ENCODE measurements around the gene GALK1.
A peak's percentile ranks its signal among the peaks of the same experiment; 100 is the strongest.
"Not testable (repeated sequence)": the region's sequence is repeated elsewhere in the genome, so short reads cannot be mapped to it uniquely, and the experiment has no call there.

GALK1 gene

DNA sequence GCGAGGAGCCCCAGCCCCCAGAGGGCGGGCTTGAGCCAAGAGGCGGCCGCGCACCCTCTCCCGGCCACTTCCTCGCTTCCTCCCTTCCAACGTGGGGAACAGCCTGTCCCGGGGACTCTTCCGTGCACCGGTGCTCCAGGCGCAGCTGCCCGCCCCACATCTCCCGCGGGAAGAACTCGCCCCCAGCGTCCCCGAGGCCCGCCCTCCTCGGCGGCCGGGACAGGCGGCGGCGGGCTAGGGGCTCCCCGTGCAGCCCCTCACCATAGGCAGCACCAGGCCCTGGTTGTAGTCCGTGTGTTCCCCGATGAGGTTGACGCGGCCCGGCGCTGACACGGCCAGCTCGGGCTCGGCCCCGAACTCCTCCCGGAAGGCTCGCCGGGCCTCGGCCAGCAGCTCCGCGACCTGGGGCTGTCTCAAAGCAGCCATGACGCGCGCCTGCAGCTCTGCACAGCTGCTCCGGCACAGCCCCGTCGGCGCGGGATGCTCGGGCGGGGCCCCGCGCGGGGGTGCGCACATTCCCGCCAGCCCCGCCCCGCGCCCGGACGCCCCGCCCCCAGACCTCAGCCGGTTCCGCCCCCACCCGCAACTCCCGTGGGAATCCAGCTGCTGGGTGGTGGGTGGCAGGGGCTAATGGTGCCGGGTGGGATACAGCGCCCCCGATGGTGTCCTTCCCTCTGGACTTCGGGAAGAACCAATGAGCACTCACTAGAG lies at the start of gene GALK1:
Gene GALK1 (minus strand): TSS at position 482 of the 711 bp plus-strand sequence. CDS start 56 bp downstream, at position 426.
- peak; percentile 57 to 61 for DNase-seq (ENCODE audit: low read depth in 2 of 2)

DNA sequence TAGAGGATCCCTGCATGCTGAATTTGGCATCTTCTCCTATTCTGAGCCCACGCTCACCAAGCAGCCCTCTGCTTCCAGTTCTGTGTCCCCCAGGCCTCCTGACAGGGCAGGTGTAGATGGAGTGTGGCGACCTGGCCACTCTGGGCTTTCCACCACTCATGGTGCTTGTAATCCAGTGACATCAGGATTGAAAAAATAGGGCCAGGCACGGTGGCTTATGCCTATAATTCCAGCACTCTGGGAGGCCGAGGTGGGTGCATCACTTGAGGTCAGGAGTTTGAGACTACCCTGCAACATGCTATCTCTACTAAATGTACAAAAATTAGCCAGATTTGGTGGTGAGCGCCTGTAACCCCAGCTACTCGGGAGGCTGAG lies 49.0 kb upstream of the GALK1 start:
- DNase-seq (ENCODE audit: low read depth in 2 of 2), result no peak

DNA sequence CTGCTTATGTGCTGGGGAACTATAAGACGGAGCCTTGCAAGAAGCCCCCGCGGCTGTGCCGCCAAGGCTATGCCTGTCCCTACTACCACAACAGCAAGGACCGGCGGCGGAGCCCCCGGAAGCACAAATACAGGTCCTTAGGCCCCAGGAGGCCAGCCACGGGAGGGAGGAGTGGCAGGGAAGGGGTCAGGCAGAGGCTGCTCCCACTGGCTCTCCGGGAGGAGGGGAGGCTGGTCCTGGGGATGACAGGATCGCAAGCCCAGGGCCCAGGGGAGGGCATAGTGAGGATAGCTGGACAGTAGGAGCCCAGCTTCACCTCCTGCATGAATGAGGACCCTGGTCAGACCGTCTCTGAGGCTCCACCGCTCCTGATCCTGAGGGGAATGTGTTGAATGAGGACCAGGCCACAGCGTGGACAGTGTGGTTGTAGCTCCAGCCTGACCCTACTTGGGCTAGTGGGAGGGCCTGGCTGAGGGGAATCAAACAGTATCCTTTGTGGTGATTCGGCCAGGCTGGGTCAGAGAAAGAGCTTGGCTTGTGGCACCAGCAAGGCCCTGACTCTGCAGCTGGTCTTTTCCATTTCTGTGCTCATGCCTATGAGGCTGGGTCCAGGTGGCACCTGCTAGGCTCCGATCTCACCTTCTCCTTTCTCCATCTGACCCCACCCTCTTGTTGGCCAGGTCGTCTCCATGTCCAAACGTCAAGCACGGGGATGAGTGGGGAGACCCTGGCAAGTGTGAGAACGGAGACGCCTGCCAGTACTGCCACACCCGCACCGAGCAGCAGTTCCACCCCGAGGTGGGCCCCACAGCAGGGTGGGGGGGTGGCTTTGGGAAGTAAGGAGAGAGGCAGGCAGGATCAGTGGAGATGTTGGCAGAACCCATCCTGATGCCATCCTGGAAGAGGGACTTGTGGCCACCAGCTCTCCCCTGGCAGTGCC lies 48.4 kb upstream of the GALK1 start:
- DNase-seq (ENCODE audit: low read depth in 2 of 2), result no peak

- no peak for DNase-seq (ENCODE audit: low read depth in 2 of 2)
Measured at GRCh38 chr17:75812096-75813013, 47.4 kb upstream of the GALK1 start.

DNA sequence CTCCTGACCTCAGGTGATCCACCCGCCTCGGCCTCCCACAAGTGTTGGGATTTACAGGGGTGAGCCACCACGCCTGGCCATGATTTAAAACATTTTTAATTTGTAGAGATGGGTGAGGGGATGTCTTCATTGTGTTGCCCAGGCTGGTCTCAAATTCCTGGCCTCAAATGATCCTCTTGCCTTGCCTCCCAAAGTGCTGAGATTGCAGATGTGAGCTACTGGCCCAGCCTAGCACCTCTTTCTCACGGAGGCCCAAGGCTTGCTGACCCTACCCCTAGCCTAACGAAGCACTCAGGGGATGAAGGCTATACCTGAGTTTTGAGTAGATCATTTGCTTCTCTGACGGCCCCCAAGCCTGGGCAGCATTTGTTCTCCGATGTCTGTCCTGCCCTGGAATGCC lies 46.2 kb upstream of the GALK1 start:
- DNase-seq (ENCODE audit: low read depth in 2 of 2), result no peak

DNA sequence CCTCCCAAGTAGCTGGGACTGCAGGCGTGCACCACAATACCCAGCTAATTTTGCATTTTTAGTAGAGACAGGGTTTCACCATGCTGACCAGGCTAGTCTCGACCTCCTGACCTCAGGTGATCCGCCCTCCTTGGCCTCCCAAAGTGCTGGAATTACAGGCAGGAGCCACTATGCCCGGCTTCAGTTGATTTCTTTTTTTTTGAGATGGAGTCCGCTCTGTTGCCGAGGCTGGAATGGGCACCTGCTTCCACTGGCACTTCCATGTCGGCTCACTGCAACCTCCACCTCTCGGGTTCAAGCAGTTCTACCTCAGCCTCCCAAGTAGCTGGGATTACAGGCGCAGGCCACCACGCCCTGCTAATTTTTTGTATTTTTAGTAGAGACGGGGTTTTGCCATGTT lies 45.8 kb upstream of the GALK1 start:
- not testable (repeated sequence) for DNase-seq (ENCODE audit: low read depth in 2 of 2)

DNA sequence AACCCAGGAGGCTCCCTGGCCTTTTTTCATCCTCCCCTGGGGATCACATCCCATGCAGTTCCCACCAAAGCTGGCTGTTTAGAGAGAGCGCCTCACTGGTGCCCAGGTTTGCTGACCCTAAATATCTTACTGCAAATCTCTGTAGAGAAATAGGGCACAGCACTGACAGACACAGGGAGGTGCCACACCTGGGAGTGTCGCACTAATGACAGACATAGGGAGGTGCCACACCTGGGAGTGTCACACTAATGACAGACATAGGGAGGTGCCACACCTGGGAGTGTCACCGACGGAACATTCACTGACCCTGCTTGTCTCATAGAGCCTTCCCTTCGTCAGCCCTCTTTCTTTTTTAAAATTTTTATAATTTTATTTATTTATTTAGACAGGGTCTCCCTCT lies 45.2 kb upstream of the GALK1 start:
- no peak for DNase-seq (ENCODE audit: low read depth in 2 of 2)

- DNase-seq (ENCODE audit: low read depth in 2 of 2), result no peak
Measured at GRCh38 chr17:75809631-75810111, 44.7 kb upstream of the GALK1 start.

DNA sequence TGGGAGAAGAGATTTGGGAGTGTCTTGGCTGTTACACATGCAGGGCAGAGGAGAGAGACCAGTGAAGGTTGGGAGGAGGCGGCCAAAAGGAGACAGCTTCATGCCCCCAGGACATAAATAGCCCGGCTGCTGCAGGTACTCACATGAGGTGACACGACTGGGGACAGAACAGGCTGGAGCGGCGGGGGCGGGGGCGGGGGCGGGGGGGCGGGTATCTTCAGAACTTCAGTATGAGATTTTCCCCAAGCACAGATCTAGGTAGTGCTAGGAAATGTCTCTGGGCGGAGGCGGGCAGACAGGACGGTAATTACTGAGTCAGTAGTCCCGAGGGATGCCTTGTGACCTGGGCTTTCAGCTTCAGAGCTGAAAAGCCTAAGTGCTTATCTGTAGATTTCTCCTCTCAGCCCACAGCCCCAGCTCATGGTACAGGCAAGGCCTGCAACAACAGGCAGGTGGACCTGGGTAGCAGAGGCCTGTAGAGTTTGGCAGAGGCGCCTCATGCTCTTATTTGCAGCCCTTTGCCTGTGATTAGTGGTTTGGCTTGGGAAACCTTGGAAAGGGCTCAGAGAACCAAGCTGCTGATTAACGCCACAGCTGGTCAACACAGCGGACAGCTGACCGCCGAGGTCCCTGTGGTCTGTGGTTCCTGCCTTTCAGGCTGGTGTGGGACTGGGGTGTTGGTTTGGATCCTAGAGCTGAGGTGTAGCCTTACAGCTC lies 44.1 kb upstream of the GALK1 start:
- DNase-seq (ENCODE audit: low read depth in 2 of 2), result no peak

GRCh38 chr17:75808549-75808904 lies 43.5 kb upstream of the GALK1 start:
- DNase-seq (ENCODE audit: low read depth in 2 of 2), result no peak

DNA sequence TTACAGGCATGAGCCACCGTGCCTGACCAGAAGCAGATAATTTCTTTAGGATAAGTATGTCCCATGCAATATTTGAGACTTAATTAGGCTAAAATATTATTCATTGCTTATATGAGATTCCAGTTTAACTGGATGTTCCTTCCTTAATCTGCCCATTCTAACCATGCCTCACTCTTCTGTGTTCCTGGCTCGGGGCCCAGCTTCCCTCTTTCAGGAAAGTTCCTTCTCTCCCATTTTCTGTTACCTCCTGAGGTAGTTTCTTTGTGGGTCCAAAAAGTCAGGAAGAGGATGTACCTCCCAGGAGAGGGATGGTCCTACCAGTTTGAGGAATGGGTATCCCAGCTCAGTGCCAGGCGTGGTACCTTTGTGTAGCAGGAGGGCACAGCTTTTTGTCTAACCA lies 42.9 kb upstream of the GALK1 start:
- DNase-seq (ENCODE audit: low read depth in 2 of 2), result no peak

GRCh38 chr17:75806822-75807500 lies 42.0 kb upstream of the GALK1 start:
- no peak for DNase-seq (ENCODE audit: low read depth in 2 of 2)

GRCh38 chr17:75803883-75804282 lies 38.9 kb upstream of the GALK1 start:
- no peak for DNase-seq (ENCODE audit: low read depth in 2 of 2)

DNA sequence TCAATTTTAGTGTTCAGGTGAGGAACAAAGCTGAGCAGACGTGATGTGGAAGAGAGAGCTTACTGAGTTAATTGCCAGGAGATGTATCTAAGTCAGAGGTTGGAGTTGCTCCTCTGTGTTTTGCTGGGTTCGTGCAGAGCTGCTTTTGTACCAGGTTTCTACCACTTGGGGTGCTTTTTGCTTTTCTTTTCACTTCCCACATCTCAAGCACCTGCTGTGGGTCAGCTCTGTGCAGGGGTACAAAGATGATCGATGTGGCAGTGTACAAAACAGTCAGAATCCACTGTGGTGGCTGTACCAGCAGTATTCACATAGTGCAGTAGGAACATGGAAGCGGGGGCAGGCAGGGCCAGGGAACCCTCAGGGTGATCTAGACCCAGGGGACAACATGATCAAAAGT lies 34.4 kb upstream of the GALK1 start:
- DNase-seq (ENCODE audit: low read depth in 2 of 2), result no peak

GRCh38 chr17:75795820-75796607 lies 31.0 kb upstream of the GALK1 start:
- no peak for DNase-seq (ENCODE audit: low read depth in 2 of 2)

GRCh38 chr17:75793460-75793859 lies 28.5 kb upstream of the GALK1 start:
- no peak for DNase-seq (ENCODE audit: low read depth in 2 of 2)

- no peak for DNase-seq (ENCODE audit: low read depth in 2 of 2)
Measured at GRCh38 chr17:75791254-75791653, 26.3 kb upstream of the GALK1 start.

DNA sequence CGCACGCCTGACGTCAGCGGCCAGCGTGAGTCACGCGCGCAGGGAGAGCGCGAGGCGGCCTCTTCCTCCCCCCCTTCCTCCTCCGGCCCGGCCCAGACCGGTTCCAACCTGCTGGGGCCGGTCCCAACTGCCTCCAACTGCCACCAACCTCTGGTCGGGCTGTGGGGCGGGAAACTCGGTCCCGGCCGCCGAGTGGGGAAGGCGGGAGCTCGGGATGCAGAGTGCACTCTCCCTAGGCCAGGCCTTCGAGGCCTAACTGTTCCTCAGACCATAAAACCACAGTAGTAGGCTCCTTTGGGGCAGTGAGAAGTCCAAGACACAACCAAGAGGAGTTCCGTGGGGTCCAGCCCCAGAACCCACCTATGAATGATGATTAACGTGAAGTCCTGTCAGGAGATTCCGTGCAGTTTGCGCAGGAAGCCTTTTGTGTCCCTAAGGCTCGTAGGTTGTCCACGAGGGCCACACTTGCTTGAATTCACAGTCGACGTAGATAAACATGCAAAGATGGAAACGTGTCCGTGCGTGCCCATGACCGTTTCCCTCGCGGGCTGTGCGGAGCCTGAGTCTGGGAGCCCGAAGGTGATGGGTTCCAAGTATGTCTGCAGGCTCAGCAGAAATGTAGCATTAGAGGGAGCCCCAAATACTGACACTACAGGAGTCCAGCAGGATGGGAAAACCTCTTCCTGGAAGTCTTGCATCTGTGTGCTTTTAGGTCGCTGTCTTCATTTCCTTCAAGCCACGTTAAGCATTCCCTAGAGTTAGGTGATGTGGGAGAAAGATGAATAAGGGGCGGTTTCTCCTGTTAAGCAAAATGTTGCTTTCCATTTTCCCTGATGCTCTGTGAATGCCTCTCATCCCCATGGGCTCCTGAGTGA lies 20.3 kb upstream of the GALK1 start:
- peak; percentile 78 for DNase-seq (ENCODE audit: low read depth in 2 of 2)
